Lower lobe of right lung (tissue), 2 donors: ENCODE measurements around the gene KLF13. TPM values are rescaled to one million over a fixed set of nuclear protein-coding genes. Genes with fewer than 3 reads are reported as not detected.

ENCODE experiments used
- ATAC-seq, 2 donors: fragments of 200-7000 bp; cut with Tn5 transposase; one replicate each; pipeline ENCODE4 v1.9.1; 2020 to 2022; ENCODE audit warnings: mild to moderate bottlenecking in 2 of 2, moderate library complexity in 2 of 2
- DNase-seq: peaks from one replicate; pipeline ENCODE4 v3.0.0-alpha.2; 2020
- H3K27ac ChIP-seq: fragments of 200-600 bp; one replicate; pipeline ENCODE4 v1.8.0; 2022
- H3K27me3 ChIP-seq: fragments of 200-600 bp; one replicate; pipeline ENCODE4 v1.8.0; 2022; ENCODE audit warnings: low read depth
- H3K36me3 ChIP-seq: fragments of 200-600 bp; one replicate; pipeline ENCODE4 v1.8.0; 2022; ENCODE audit warnings: mild to moderate bottlenecking
- H3K4me1 ChIP-seq: fragments of 200-600 bp; one replicate; pipeline ENCODE4 v1.8.0; 2022
- H3K4me3 ChIP-seq: fragments of 200-600 bp; one replicate; pipeline ENCODE4 v1.8.0; 2022; ENCODE audit warnings: mild to moderate bottlenecking
- H3K9me3 ChIP-seq: fragments of 200-600 bp; one replicate; pipeline ENCODE4 v1.8.0; 2022
- intact Hi-C: fragments of 100-400 bp; cut with DNase I; formaldehyde crosslinking; loops from one replicate; pipeline ENCODE4 v1.11.0; 2022
- total RNA-seq: library from RNA; stranded (reverse); fragmentation: NEBNext Ultra II Directional; extraction: Animal tissue kit (Norgen Biotek cat#: 25700); gene quantifications from one replicate; pipeline ENCODE4 v1.2.1, GENCODE V29; 2021
- TF ChIP-seq, protein P1 (sequence below): fragments of 200-600 bp; IDR thresholded peaks from one replicate; pipeline ENCODE4 v1.8.0; 2022; ENCODE audit warnings: antibody characterized with exemption, mild to moderate bottlenecking
- donor health status: DM: no; HTN: yes; CAD: no; lungs with severe emphysema.

The KLF13 gene
- total RNA-seq, 1 donor from 2014 or later = 178 TPM

DNA sequence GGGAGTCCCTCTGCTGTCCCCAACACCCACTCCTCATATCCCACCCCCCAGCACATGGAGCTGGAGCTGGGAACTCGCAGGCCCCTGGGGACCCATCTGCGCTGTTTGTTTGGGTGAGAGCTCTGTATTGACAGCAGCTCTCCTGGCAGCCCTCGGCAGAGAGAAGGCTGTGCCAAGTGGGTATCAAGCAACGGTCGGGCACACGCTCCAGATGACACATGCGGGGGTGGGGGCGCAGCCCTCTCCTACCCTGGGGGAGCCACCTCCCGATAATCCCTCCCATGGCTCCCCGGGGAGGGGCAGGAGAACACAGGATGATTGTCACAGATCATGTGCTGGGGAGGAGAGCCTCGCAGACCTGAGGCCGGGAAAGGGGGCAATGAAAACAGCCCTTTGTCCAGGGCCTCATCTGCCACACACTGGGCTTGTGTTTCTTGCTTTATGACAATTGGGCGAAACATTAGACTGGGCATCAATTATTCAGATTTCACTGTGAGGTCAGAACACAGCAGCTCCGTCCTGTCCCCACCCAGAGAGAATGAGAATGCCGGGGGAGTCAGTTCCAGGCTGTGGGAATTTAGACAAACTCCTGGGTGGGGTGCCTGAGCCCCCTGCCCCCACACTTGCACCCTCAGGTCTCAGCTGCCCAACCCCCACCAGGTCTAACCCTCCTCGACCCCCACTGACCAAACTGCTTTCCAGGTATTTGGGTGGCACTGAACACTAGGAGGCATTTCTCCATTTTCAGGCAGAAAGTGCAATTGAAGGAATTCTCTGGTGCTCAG lies 46.4 kb upstream of the KLF13 start:
- no peak overlapping the region for H3K27ac ChIP-seq
- no peaks in the 10 kb centered on the region for H3K9me3 ChIP-seq
- no peak for ATAC-seq
- H3K4me3 ChIP-seq = no peak overlapping the region
- H3K4me1 ChIP-seq = no peaks in the 10 kb centered on the region
- TF ChIP-seq, protein P1, sequence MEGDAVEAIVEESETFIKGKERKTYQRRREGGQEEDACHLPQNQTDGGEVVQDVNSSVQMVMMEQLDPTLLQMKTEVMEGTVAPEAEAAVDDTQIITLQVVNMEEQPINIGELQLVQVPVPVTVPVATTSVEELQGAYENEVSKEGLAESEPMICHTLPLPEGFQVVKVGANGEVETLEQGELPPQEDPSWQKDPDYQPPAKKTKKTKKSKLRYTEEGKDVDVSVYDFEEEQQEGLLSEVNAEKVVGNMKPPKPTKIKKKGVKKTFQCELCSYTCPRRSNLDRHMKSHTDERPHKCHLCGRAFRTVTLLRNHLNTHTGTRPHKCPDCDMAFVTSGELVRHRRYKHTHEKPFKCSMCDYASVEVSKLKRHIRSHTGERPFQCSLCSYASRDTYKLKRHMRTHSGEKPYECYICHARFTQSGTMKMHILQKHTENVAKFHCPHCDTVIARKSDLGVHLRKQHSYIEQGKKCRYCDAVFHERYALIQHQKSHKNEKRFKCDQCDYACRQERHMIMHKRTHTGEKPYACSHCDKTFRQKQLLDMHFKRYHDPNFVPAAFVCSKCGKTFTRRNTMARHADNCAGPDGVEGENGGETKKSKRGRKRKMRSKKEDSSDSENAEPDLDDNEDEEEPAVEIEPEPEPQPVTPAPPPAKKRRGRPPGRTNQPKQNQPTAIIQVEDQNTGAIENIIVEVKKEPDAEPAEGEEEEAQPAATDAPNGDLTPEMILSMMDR = no peak
- no peak for DNase-seq
- no peaks in the 10 kb centered on the region for H3K36me3 ChIP-seq
- H3K27me3 ChIP-seq = no peaks in the 10 kb centered on the region
- intact Hi-C loops = no loop called here

DNA sequence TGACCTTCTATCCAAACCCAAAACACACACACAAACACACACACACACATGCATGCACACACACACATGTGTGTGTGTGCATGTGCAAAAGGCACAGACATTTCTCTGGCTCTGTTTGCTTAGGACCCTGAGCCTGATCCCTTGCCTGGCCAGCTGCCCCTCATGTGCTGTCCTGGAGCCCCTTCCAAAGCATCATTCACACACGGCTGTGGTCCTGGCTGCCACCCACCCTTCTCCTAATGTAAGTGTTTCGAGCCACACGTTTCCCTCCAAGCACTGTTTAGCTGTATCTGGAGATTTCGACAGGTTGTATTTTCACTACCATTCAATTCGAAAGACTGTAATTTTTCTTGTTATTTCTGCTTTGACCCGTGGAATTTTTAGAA lies 45.8 kb upstream of the KLF13 start:
- TF ChIP-seq, protein P1 = no peak
- Histone ChIP-seq H3K4me3 (no peak overlapping the region), H3K9me3 (no peaks in the 10 kb centered on the region), H3K27ac (no peak overlapping the region), H3K36me3 (no peaks in the 10 kb centered on the region), H3K4me1 (no peaks in the 10 kb centered on the region), H3K27me3 (no peaks in the 10 kb centered on the region)
- no peak for ATAC-seq
- intact Hi-C loops = no loop called here
- no peak for DNase-seq

DNA sequence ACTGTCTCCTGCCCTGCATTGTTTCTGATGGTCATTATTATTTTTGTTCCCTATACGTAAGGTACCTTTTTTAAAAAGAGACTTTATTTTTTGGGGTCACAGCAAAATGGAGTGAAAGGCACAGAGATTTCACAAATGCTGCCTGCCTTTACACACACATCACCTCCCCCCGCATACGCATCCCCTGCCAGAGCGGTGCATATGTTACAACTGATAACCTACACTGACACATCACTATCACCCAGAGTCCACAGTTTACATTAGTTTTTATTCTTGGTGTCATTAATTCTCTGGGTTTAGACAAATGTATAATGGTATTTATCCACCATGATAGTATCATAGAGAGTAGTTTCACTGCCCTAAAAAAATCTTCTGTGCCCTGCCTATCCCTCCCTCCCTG lies 43.6 kb upstream of the KLF13 start:
- intact Hi-C loops = no loop called here
- no peaks in the 10 kb centered on the region for H3K36me3 ChIP-seq
- H3K27ac ChIP-seq = no peak overlapping the region
- no peaks in the 10 kb centered on the region for H3K27me3 ChIP-seq
- DNase-seq (no peak), ATAC-seq (no peak)
- TF ChIP-seq, protein P1 = no peak
- no peaks in the 10 kb centered on the region for H3K9me3 ChIP-seq
- no peaks in the 10 kb centered on the region for H3K4me1 ChIP-seq
- no peak overlapping the region for H3K4me3 ChIP-seq

DNA sequence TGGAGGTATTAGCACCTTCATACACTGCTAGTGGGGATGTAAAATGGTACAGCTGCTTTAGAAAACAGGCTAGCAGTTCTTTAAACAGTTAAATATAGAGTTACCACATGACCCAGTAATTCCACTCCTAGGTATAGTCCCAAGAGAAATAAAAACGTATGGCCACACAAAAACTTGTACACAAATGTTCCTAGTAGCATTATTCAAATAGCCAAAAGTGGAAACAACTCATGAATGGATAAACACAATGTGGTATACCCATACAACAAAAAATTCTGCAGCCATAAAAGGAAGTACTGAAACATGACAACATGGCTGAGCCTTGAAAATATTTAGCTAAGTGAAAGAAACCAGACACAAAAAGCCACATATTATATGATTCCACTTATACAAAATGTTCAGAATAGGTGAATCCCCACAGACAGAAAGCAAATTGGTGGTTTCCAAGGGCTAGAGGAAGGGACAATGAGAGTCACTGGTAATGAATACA lies 40.8 kb upstream of the KLF13 start:
- TF ChIP-seq, protein P1 = no peak
- Histone ChIP-seq H3K27ac (no peak overlapping the region), H3K4me3 (no peak overlapping the region), H3K27me3 (no peaks in the 10 kb centered on the region), H3K4me1 (no peaks in the 10 kb centered on the region), H3K9me3 (no peaks in the 10 kb centered on the region), H3K36me3 (no peaks in the 10 kb centered on the region)
- ATAC-seq = no peak
- intact Hi-C loops = no loop called here
- DNase-seq = no peak

DNA sequence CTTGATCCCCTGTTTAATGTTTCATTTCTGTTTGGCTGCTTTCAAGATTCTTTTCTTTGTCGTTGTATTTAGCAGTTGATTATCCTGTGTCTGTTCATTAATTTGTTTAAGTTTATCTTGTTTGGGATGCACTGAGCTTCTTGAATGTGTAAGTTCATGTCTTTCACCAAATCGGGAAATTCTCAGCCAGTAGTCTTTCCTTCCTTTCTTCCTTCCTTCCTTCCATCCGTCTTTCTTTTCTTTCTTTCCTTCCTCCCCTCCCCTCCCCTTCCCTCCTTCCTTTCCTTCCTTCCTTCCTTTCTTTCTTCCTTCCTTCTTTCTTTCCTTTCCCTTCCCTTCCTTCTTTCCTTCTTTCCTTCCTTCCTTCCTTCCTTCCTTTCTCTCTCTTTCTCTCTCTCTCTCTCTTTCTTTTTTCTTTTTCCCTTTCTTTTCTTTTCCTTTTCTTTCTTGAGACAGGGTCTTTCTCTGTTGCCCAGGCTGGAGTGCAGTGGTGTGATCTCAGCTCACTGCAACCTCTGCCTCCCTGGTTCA lies 35.5 kb upstream of the KLF13 start:
- Histone ChIP-seq H3K4me1 (peaks cover under 1% of the 10 kb centered on the region), H3K27ac (no peak overlapping the region), H3K27me3 (no peaks in the 10 kb centered on the region), H3K9me3 (no peaks in the 10 kb centered on the region), H3K4me3 (no peak overlapping the region), H3K36me3 (no peaks in the 10 kb centered on the region)
- no peak for DNase-seq
- intact Hi-C loops = no loop called here
- TF ChIP-seq, protein P1 = no peak
- no peak for ATAC-seq
